H1 (cell line): ENCODE data around the gene CSF3R. TPM values are rescaled to one million over a fixed set of nuclear protein-coding genes. Genes with fewer than 3 reads are reported as not detected.

Source experiments
- CTCF ChIA-PET: fragments of 300-600 bp; sonication (Branson Sonifier 250); formaldehyde crosslinking; loops from one replicate; lab custom pipeline; 2021; ENCODE audit not compliant: partially characterized antibody; lab: Charles Lee
- POLR2A ChIA-PET: fragments of 300-600 bp; sonication (Branson Sonifier 250); formaldehyde crosslinking; loops from one replicate; lab custom pipeline; 2021; ENCODE audit warnings: inconsistent platforms; ENCODE audit not compliant: partially characterized antibody; lab: Charles Lee
- DNase-seq, 2 experiments: peaks; one replicate each; pipeline versions ENCODE4 v3.0.0 to v3.0.0-alpha.2; 2010 to 2022; ENCODE audit warnings: low spot score in 2 of 2, low read depth in 1 of 2, mixed read lengths in 1 of 2
- FAIRE-seq: peaks from 2 replicates; lab custom pipeline; 2011; peaks lifted over from hg19 to GRCh38; lab: Jason Lieb, UNC
- H2AFZ ChIP-seq: 2 replicates; pipeline ENCODE4 v1.8.1; 2012; ENCODE audit warnings: low read length, inconsistent platforms
- H2AK5ac ChIP-seq: 2 replicates; pipeline ENCODE4 v1.6.1; 2013; ENCODE audit warnings: low read depth, low read length
- H2BK120ac ChIP-seq: replicated peaks from 2 replicates; pipeline ENCODE3; 2013; ENCODE audit warnings: low read depth, low read length, inconsistent platforms
- H2BK12ac ChIP-seq: 2 replicates; pipeline ENCODE4 v1.6.1; 2013; ENCODE audit warnings: low read depth, low read length
- H2BK15ac ChIP-seq: 2 replicates; pipeline ENCODE4 v1.6.1; 2013; ENCODE audit warnings: low read length
- H2BK20ac ChIP-seq: 2 replicates; pipeline ENCODE4 v1.6.1; 2013; ENCODE audit warnings: low read length
- H2BK5ac ChIP-seq: 2 replicates; pipeline ENCODE4 v1.6.1; 2013; ENCODE audit warnings: low read depth, low read length
- H3K14ac ChIP-seq: 2 replicates; pipeline ENCODE4 v1.6.1; 2013; ENCODE audit warnings: inconsistent platforms; ENCODE audit not compliant: insufficient read length
- H3K18ac ChIP-seq: 2 replicates; pipeline ENCODE4 v1.6.1; 2013; ENCODE audit warnings: low read length; ENCODE audit errors: extremely low read depth
- H3K23ac ChIP-seq: 2 replicates; pipeline ENCODE4 v1.6.1; 2013; ENCODE audit warnings: inconsistent platforms; ENCODE audit not compliant: insufficient read length
- H3K23me2 ChIP-seq: 2 replicates; pipeline ENCODE4 v1.6.1; 2013; ENCODE audit warnings: low read depth, low read length
- H3K27ac ChIP-seq: 2 replicates; pipeline ENCODE4 v1.6.1; 2011; ENCODE audit warnings: low read depth, low read length, inconsistent platforms
- H3K27me3 ChIP-seq, 4 experiments: replicated peaks in 1 of 4; 1 replicate in 1 of 4; 2 replicates in 3 of 4; pipeline versions ENCODE4 v1.6.1 to v1.8.1; 2011 to 2013; ENCODE audit warnings: low read length in 3 of 4, mild to moderate bottlenecking in 3 of 4, inconsistent platforms in 2 of 4, mixed read lengths in 2 of 4, moderate library complexity in 1 of 4; ENCODE audit not compliant: control insufficient read depth in 3 of 4, insufficient read depth in 3 of 4; ENCODE audit errors: extremely low read depth in 1 of 4
- H3K36me3 ChIP-seq, 4 experiments: 2 replicates each; pipeline versions ENCODE4 v1.6.1 to v1.8.1; 2011 to 2013; ENCODE audit warnings: mild to moderate bottlenecking in 4 of 4, low read length in 3 of 4, moderate library complexity in 2 of 4, control low read depth in 1 of 4, inconsistent platforms in 1 of 4; ENCODE audit not compliant: insufficient read depth in 4 of 4, control insufficient read depth in 2 of 4
- H3K4ac ChIP-seq: replicated peaks from 2 replicates; pipeline ENCODE3; 2013; ENCODE audit warnings: low read length, low read depth, mixed read lengths, inconsistent platforms; ENCODE audit not compliant: insufficient read length
- H3K4me1 ChIP-seq, 4 experiments: replicated peaks in 1 of 4; 1 replicate in 1 of 4; 2 replicates in 3 of 4; pipeline versions ENCODE4 v1.6.1 to v1.8.1; 2011 to 2013; ENCODE audit warnings: low read length in 3 of 4, inconsistent platforms in 2 of 4, mixed read lengths in 1 of 4; ENCODE audit not compliant: insufficient read depth in 4 of 4, control insufficient read depth in 3 of 4
- H3K4me2 ChIP-seq, 2 experiments: 2 replicates each; pipeline versions ENCODE4 v1.6.1 to v1.8.1; 2011 to 2013; ENCODE audit warnings: low read depth in 2 of 2, low read length in 2 of 2, control low read depth in 1 of 2, inconsistent platforms in 1 of 2, mild to moderate bottlenecking in 1 of 2; ENCODE audit not compliant: insufficient read depth in 1 of 2
- H3K4me3 ChIP-seq, 4 experiments: fragments of 200-600, 300-600 bp in 1 of 4; sonication (generic), shearing (Covaris generic), sonication (Bioruptor Twin) in 1 of 4; 2 replicates each; pipeline versions ENCODE4 v1.5.1 to v1.8.1; 2011 to 2016; ENCODE audit warnings: low read length in 4 of 4, low read depth in 3 of 4, control low read depth in 2 of 4, inconsistent platforms in 2 of 4, mild to moderate bottlenecking in 2 of 4, mixed read lengths in 1 of 4, moderate library complexity in 1 of 4; ENCODE audit not compliant: insufficient read depth in 2 of 4; ENCODE audit errors: extremely low read depth in 1 of 4
- H3K56ac ChIP-seq: replicated peaks from 2 replicates; pipeline ENCODE3; 2013; ENCODE audit warnings: low read depth, mild to moderate bottlenecking, mixed read lengths, low read length, inconsistent platforms; ENCODE audit not compliant: insufficient read length
- H3K79me1 ChIP-seq: 2 replicates; pipeline ENCODE4 v1.6.1; 2013; ENCODE audit warnings: low read depth, low read length, control low read depth
- H3K79me2 ChIP-seq, 2 experiments: 2 replicates each; pipeline versions ENCODE4 v1.6.1 to v1.8.1; 2012 to 2013; ENCODE audit warnings: low read length in 2 of 2, mild to moderate bottlenecking in 2 of 2, inconsistent platforms in 1 of 2; ENCODE audit not compliant: insufficient read depth in 2 of 2, control insufficient read depth in 1 of 2
- H3K9ac ChIP-seq, 4 experiments: replicated peaks in 1 of 4; 1 replicate in 1 of 4; 2 replicates in 3 of 4; pipeline versions ENCODE4 v1.6.1 to v1.8.1; 2011 to 2013; ENCODE audit warnings: low read depth in 3 of 4, low read length in 3 of 4, control low read depth in 2 of 4, mild to moderate bottlenecking in 2 of 4, moderate library complexity in 2 of 4, inconsistent platforms in 1 of 4; ENCODE audit errors: extremely low read depth in 1 of 4
- H3K9me3 ChIP-seq, 2 experiments: 2 replicates each; pipeline versions ENCODE4 v1.6.1 to v1.8.1; 2012 to 2013; ENCODE audit warnings: mild to moderate bottlenecking in 2 of 2, moderate library complexity in 2 of 2, control low read depth in 1 of 2, inconsistent platforms in 1 of 2, low read depth in 1 of 2, low read length in 1 of 2, mixed read lengths in 1 of 2; ENCODE audit not compliant: insufficient read depth in 2 of 2
- H4K20me1 ChIP-seq, 2 experiments: replicated peaks in 1 of 2; 2 replicates each; pipeline versions ENCODE3 to v1.8.1; 2011 to 2013; ENCODE audit warnings: inconsistent platforms in 2 of 2, low read length in 2 of 2, mild to moderate bottlenecking in 1 of 2; ENCODE audit not compliant: insufficient read depth in 2 of 2, control insufficient read depth in 1 of 2
- H4K5ac ChIP-seq: 2 replicates; pipeline ENCODE4 v1.6.1; 2013; ENCODE audit warnings: low read length, low read depth, mixed read lengths, inconsistent platforms; ENCODE audit not compliant: insufficient read length
- H4K8ac ChIP-seq: 2 replicates; pipeline ENCODE4 v1.8.0; 2013; ENCODE audit warnings: mild to moderate bottlenecking, moderate library complexity, low read length, inconsistent platforms; ENCODE audit not compliant: insufficient read depth; ENCODE audit errors: extremely low read depth
- H4K91ac ChIP-seq: replicated peaks from 2 replicates; pipeline ENCODE3; 2013; ENCODE audit warnings: low read length, mixed read lengths, inconsistent platforms; ENCODE audit not compliant: insufficient read length
- HDAC6 ChIP-seq: IDR thresholded peaks from one replicate; pipeline ENCODE4 v1.7.1; 2012; ENCODE audit warnings: low read depth, mild to moderate bottlenecking, inconsistent platforms, low read length, moderate library complexity
- RFX5 ChIP-seq: IDR thresholded peaks from 2 replicates; pipeline ENCODE4 v1.6.1; 2011; ENCODE audit warnings: low read depth, low read length, improper control_type of control experiment, borderline replicate concordance
- SAP30 ChIP-seq: fragments of 300-600 bp; sonication (generic); IDR thresholded peaks from 2 replicates; pipeline ENCODE4 v1.7.1; 2012; ENCODE audit warnings: low read length, moderate library complexity, mild to moderate bottlenecking, inconsistent platforms; ENCODE audit not compliant: insufficient read depth, insufficient replicate concordance
- TAF1 ChIP-seq: IDR thresholded peaks from 2 replicates; pipeline ENCODE4 v1.6.1; 2011; ENCODE audit warnings: mild to moderate bottlenecking, low read depth, low read length
- USF2 ChIP-seq: IDR thresholded peaks from 2 replicates; pipeline ENCODE4 v1.6.1; 2011; ENCODE audit warnings: low read length, improper control_type of control experiment
- WGBS, 2 experiments: shearing (Covaris generic) in 1 of 2; methylation state at CpG; one replicate each; pipeline versions ENCODE4 v1.1.6 to v1.1.7; 2013 to 2015; ENCODE audit warnings: low lambda C conversion rate in 2 of 2, mixed read lengths in 2 of 2, inconsistent platforms in 1 of 2, low coverage in 1 of 2, missing lambda C conversion rate in 1 of 2; ENCODE audit not compliant: insufficient replicate concordance in 2 of 2, insufficient coverage in 1 of 2, insufficient read length in 1 of 2; ENCODE audit errors: extremely low coverage in 1 of 2, missing lambda C conversion rate in 1 of 2; 5-methylcytosine and 5-hydroxymethylcytosine counted together
- polyA plus RNA-seq, 7 experiments: library from polyadenylated mRNA; depleted of rRNA in 3 of 7; stranded (reverse) in 5 of 7; unstranded in 2 of 7; fragments of >200 nt in 5 of 7; fragments of 200-250 nt in 2 of 7; gene quantifications; 1 replicate in 5 of 7; 2 replicates in 1 of 7; 4 replicates in 1 of 7; pipeline versions ENCODE4 v1.2.1 to v1.2.3, GENCODE V29; 2011 to 2013; ENCODE audit warnings: missing spikeins in 2 of 7, mixed read lengths in 2 of 7
- total RNA-seq: library from RNA; stranded (reverse); fragmentation: NEBNext Ultra II Directional; extraction: Animal tissue kit (Norgen Biotek cat#: 25700); gene quantifications from 2 replicates; pipeline ENCODE4 v1.2.1, GENCODE V29; 2021

Gene CSF3R
- total and polyA plus RNA-seq, 2 of the 8 experiments (the other 6 are each of a cell fraction or from before 2014, with no cell fraction given), result not detected

GRCh38 chr1:36417931-36418330 lies 64.8 kb downstream of the CSF3R start:
- Histone ChIP-seq H2BK12ac (no peak overlapping the region), H3K18ac (no peak overlapping the region), H3K23ac (no peak overlapping the region), H2AK5ac (no peak overlapping the region), H4K20me1 (no peaks in the 10 kb centered on the region), H3K4me3 (no peak overlapping the region), H4K8ac (no peak overlapping the region), H3K23me2 (no peaks in the 10 kb centered on the region), H4K91ac (no peak overlapping the region), H3K36me3 (no peaks in the 10 kb centered on the region), H3K4ac (no peak overlapping the region), H3K27ac (no peak overlapping the region), H2BK20ac (no peak overlapping the region), H3K4me2 (no peak overlapping the region), H3K79me1 (no peaks in the 10 kb centered on the region), H3K14ac (no peak overlapping the region), H2AFZ (no peak overlapping the region), H3K4me1 (no peaks in the 10 kb centered on the region), H3K9ac (no peak overlapping the region), H2BK15ac (no peak overlapping the region), H4K5ac (no peak overlapping the region), H3K27me3 (no peaks in the 10 kb centered on the region), H3K56ac (no peak overlapping the region), H3K9me3 (no peaks in the 10 kb centered on the region), H2BK120ac (no peak overlapping the region), H2BK5ac (no peak overlapping the region), H3K79me2 (no peaks in the 10 kb centered on the region)
- ChIA-PET CTCF (interaction anchor here (1.2 to 4.0 kb wide), 4 partner anchors 50 to 75 kb away, joined by 3 to 21 read pairs (median 7); no protein-coding TSS in a partner anchor), POLR2A (interaction anchor here (3.3 kb wide), 1 partner anchor 31 kb away, joined by 18 read pairs; no protein-coding TSS in a partner anchor)
- DNase-seq (no peak), FAIRE-seq (no peak)
- 92% methylated on average over 9 of the region's 9 CpGs; no CpG with 5 or more reads in 1 of the 2 experiments for WGBS, 2 experiments
- TF ChIP-seq RFX5 (no peak), SAP30 (no peak), HDAC6 (no peak), TAF1 (no peak), USF2 (no peak)
